Neural progenitor cell (in vitro differentiated cells): ENCODE data around the gene AKAP6.

ENCODE experiments used
- EZH2 ChIP-seq: fragments of 200-600 bp; sonication (generic); IDR thresholded peaks from 2 replicates; pipeline ENCODE4 v1.6.1; 2017; ENCODE audit warnings: antibody characterized with exemption, mild to moderate bottlenecking, moderate library complexity
- EZH2phosphoT487 ChIP-seq: fragments of 200-600 bp; sonication (generic); IDR thresholded peaks from 2 replicates; pipeline ENCODE4 v1.6.1; 2017; ENCODE audit warnings: antibody characterized with exemption
- TF ChIP-seq, protein P1 (sequence below): fragments of 200-600 bp; sonication (generic); IDR thresholded peaks from 2 replicates; pipeline ENCODE4 v1.5.1; 2017; ENCODE audit warnings: antibody characterized with exemption, mild to moderate bottlenecking

DNA sequence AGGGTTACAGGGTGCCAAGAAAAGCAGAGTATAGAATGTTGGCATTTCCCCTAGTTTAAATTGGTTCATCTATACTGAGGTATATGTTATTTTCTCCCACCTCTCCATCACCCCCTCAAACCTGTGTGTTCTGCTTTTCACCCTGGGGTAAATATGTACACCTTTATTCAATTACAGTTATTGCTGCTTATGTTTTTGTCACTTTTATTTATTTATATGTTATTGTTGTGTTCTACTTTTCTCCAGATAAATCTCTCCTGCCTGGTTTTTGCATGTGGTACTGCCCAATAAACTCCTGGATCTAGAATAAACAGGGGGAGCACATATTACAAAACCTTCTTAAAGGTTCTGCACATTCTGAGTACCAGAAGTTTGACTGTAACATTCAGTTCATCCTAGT, 487.5 kb downstream of the AKAP6 start:
- TF ChIP-seq, protein P1, sequence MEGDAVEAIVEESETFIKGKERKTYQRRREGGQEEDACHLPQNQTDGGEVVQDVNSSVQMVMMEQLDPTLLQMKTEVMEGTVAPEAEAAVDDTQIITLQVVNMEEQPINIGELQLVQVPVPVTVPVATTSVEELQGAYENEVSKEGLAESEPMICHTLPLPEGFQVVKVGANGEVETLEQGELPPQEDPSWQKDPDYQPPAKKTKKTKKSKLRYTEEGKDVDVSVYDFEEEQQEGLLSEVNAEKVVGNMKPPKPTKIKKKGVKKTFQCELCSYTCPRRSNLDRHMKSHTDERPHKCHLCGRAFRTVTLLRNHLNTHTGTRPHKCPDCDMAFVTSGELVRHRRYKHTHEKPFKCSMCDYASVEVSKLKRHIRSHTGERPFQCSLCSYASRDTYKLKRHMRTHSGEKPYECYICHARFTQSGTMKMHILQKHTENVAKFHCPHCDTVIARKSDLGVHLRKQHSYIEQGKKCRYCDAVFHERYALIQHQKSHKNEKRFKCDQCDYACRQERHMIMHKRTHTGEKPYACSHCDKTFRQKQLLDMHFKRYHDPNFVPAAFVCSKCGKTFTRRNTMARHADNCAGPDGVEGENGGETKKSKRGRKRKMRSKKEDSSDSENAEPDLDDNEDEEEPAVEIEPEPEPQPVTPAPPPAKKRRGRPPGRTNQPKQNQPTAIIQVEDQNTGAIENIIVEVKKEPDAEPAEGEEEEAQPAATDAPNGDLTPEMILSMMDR = no peak
- TF ChIP-seq EZH2 (no peak), EZH2phosphoT487 (no peak)
